ENCODE results near the gene RNU1-2.
"Not testable (repeated sequence)": the region's sequence is repeated elsewhere in the genome, so short reads cannot be mapped to it uniquely, and the experiment has no call there.

RNU1-2 gene

GRCh38 chr1:16895598-16896315 is at the start of gene RNU1-2:
Gene RNU1-2, plus strand, starts transcription at chr1:16895980.
- Histone ChIP-seq H3K4me2 (peak within 1 kb of the TSS; percentile 99), H3K9ac (peak within 1 kb of the TSS; percentile 95), H3K4me1 (ENCODE audit: low read depth, poor library complexity, severe bottlenecking) (peaks cover 32% of the 10 kb centered on the region), H3K4me3 (IDR thresholded peaks at IDR 0.05; ENCODE audit: insufficient read depth, low read depth, low read length) (peak within 1 kb of the TSS; percentile 42), H3K27ac (peak within 1 kb of the TSS; percentile 99), H2AFZ (ENCODE audit: low read depth) (peak within 1 kb of the TSS; percentile 75)
- H4K20me1 ChIP-seq (ENCODE audit: insufficient read depth); H3K79me2 ChIP-seq (ENCODE audit: insufficient read depth, low read depth); H3K27me3 ChIP-seq (ENCODE audit: insufficient read depth, low read depth); H3K36me3 ChIP-seq (ENCODE audit: insufficient read depth): not testable (repeated sequence)

GRCh38 chr1:16856201-16856600 is 39.6 kb upstream of the RNU1-2 start:
- not testable (repeated sequence) for H3K36me3 ChIP-seq (ENCODE audit: insufficient read depth); H3K79me2 ChIP-seq (ENCODE audit: insufficient read depth, low read depth); H3K27me3 ChIP-seq (ENCODE audit: insufficient read depth, low read depth); H3K4me3 ChIP-seq (IDR thresholded peaks at IDR 0.05; ENCODE audit: insufficient read depth, low read depth, low read length); H3K27ac ChIP-seq; H3K9ac ChIP-seq; H2AFZ ChIP-seq (ENCODE audit: low read depth); H4K20me1 ChIP-seq (ENCODE audit: insufficient read depth); H3K4me1 ChIP-seq (ENCODE audit: low read depth, poor library complexity, severe bottlenecking); H3K4me2 ChIP-seq

- H2AFZ ChIP-seq (ENCODE audit: low read depth); H3K27me3 ChIP-seq (ENCODE audit: insufficient read depth, low read depth); H3K4me2 ChIP-seq; H3K79me2 ChIP-seq (ENCODE audit: insufficient read depth, low read depth); H3K27ac ChIP-seq; H3K9ac ChIP-seq; H4K20me1 ChIP-seq (ENCODE audit: insufficient read depth); H3K4me3 ChIP-seq (IDR thresholded peaks at IDR 0.05; ENCODE audit: insufficient read depth, low read depth, low read length); H3K36me3 ChIP-seq (ENCODE audit: insufficient read depth): not testable (repeated sequence)
- H3K4me1 ChIP-seq (ENCODE audit: low read depth, poor library complexity, severe bottlenecking): peaks cover 17% of the 10 kb centered on the region
Observed at GRCh38 chr1:16859167-16860041, 36.4 kb upstream of the RNU1-2 start.

- not testable (repeated sequence) for H2AFZ ChIP-seq (ENCODE audit: low read depth); H3K4me2 ChIP-seq; H3K27ac ChIP-seq; H3K27me3 ChIP-seq (ENCODE audit: insufficient read depth, low read depth); H3K36me3 ChIP-seq (ENCODE audit: insufficient read depth); H4K20me1 ChIP-seq (ENCODE audit: insufficient read depth); H3K4me3 ChIP-seq (IDR thresholded peaks at IDR 0.05; ENCODE audit: insufficient read depth, low read depth, low read length); H3K9ac ChIP-seq; H3K79me2 ChIP-seq (ENCODE audit: insufficient read depth, low read depth)
- peaks cover 17% of the 10 kb centered on the region for H3K4me1 ChIP-seq (ENCODE audit: low read depth, poor library complexity, severe bottlenecking)
Observed at GRCh38 chr1:16860048-16860447, 35.7 kb upstream of the RNU1-2 start.

GRCh38 chr1:16861832-16862245 is 33.9 kb upstream of the RNU1-2 start:
- not testable (repeated sequence) for H3K4me2 ChIP-seq; H4K20me1 ChIP-seq (ENCODE audit: insufficient read depth); H2AFZ ChIP-seq (ENCODE audit: low read depth)

GRCh38 chr1:16862415-16862814 is 33.4 kb upstream of the RNU1-2 start:
- Histone ChIP-seq H3K4me2 (peak overlapping the region; percentile 77; the same call in 1 of the 2 replicates), H3K4me1 (ENCODE audit: low read depth, poor library complexity, severe bottlenecking) (peaks cover 17% of the 10 kb centered on the region)
- not testable (repeated sequence) for H2AFZ ChIP-seq (ENCODE audit: low read depth); H3K4me3 ChIP-seq (IDR thresholded peaks at IDR 0.05; ENCODE audit: insufficient read depth, low read depth, low read length); H3K79me2 ChIP-seq (ENCODE audit: insufficient read depth, low read depth); H3K36me3 ChIP-seq (ENCODE audit: insufficient read depth); H3K27me3 ChIP-seq (ENCODE audit: insufficient read depth, low read depth); H3K9ac ChIP-seq; H4K20me1 ChIP-seq (ENCODE audit: insufficient read depth); H3K27ac ChIP-seq

More at GRCh38 chr1:16861832-16862245, 33.9 kb upstream of the RNU1-2 start:
- not testable (repeated sequence) for H3K9ac ChIP-seq; H3K27ac ChIP-seq; H3K36me3 ChIP-seq (ENCODE audit: insufficient read depth); H3K79me2 ChIP-seq (ENCODE audit: insufficient read depth, low read depth); H3K4me3 ChIP-seq (IDR thresholded peaks at IDR 0.05; ENCODE audit: insufficient read depth, low read depth, low read length); H3K27me3 ChIP-seq (ENCODE audit: insufficient read depth, low read depth)
- H3K4me1 ChIP-seq (ENCODE audit: low read depth, poor library complexity, severe bottlenecking): peaks cover 17% of the 10 kb centered on the region

- not testable (repeated sequence) for H3K27me3 ChIP-seq (ENCODE audit: insufficient read depth, low read depth); H3K79me2 ChIP-seq (ENCODE audit: insufficient read depth, low read depth); H3K27ac ChIP-seq; H3K9ac ChIP-seq; H4K20me1 ChIP-seq (ENCODE audit: insufficient read depth); H3K4me3 ChIP-seq (IDR thresholded peaks at IDR 0.05; ENCODE audit: insufficient read depth, low read depth, low read length); H3K36me3 ChIP-seq (ENCODE audit: insufficient read depth)
- peak overlapping the region; percentile 77; the same call in 1 of the 2 replicates for H3K4me2 ChIP-seq
- peaks cover 17% of the 10 kb centered on the region for H3K4me1 ChIP-seq (ENCODE audit: low read depth, poor library complexity, severe bottlenecking)
- peak overlapping the region; percentile 34; the same call in 1 of the 2 replicates for H2AFZ ChIP-seq (ENCODE audit: low read depth)
Observed at GRCh38 chr1:16863024-16863423, 32.8 kb upstream of the RNU1-2 start.

GRCh38 chr1:16866926-16867707 is 28.7 kb upstream of the RNU1-2 start:
- H3K27ac ChIP-seq; H3K27me3 ChIP-seq (ENCODE audit: insufficient read depth, low read depth); H3K79me2 ChIP-seq (ENCODE audit: insufficient read depth, low read depth); H4K20me1 ChIP-seq (ENCODE audit: insufficient read depth); H3K9ac ChIP-seq; H3K36me3 ChIP-seq (ENCODE audit: insufficient read depth); H3K4me3 ChIP-seq (IDR thresholded peaks at IDR 0.05; ENCODE audit: insufficient read depth, low read depth, low read length); H2AFZ ChIP-seq (ENCODE audit: low read depth); H3K4me2 ChIP-seq: not testable (repeated sequence)
- H3K4me1 ChIP-seq (ENCODE audit: low read depth, poor library complexity, severe bottlenecking): peaks cover 17% of the 10 kb centered on the region

- H3K79me2 ChIP-seq (ENCODE audit: insufficient read depth, low read depth); H2AFZ ChIP-seq (ENCODE audit: low read depth); H3K9ac ChIP-seq; H3K4me1 ChIP-seq (ENCODE audit: low read depth, poor library complexity, severe bottlenecking); H3K27ac ChIP-seq; H3K4me3 ChIP-seq (IDR thresholded peaks at IDR 0.05; ENCODE audit: insufficient read depth, low read depth, low read length); H3K4me2 ChIP-seq; H3K27me3 ChIP-seq (ENCODE audit: insufficient read depth, low read depth); H4K20me1 ChIP-seq (ENCODE audit: insufficient read depth); H3K36me3 ChIP-seq (ENCODE audit: insufficient read depth): not testable (repeated sequence)
Observed at GRCh38 chr1:16868787-16869186, 27.0 kb upstream of the RNU1-2 start.

All from KMS-11 (cell line).